Fibroblast of the aortic adventitia (primary cell): ENCODE results near the gene TNC. TPM values are rescaled to one million over a fixed set of nuclear protein-coding genes. Genes with fewer than 3 reads are reported as not detected.

Experiments
- DNase-seq: peaks from one replicate; pipeline ENCODE4 v3.0.0-alpha.2; 2010; ENCODE audit warnings: low read depth
- H3K4me3 ChIP-seq: 2 replicates; pipeline ENCODE4 v1.5.1; 2011; ENCODE audit warnings: low read depth, mild to moderate bottlenecking, control low read depth, low read length, moderate library complexity
- total RNA-seq: library from RNA; depleted of rRNA; stranded (reverse); fragments of >200 nt; gene quantifications from 2 replicates; pipeline ENCODE4 v1.2.3, GENCODE V29; 2012; ENCODE audit warnings: low replicate concordance
- TF ChIP-seq, protein P1 (sequence below): IDR thresholded peaks from 2 replicates; pipeline ENCODE4 v1.5.1; 2011; ENCODE audit warnings: mild to moderate bottlenecking, low read length, control low read depth, inconsistent platforms; ENCODE audit not compliant: insufficient read depth

Gene TNC
- total RNA-seq, 1 donor: 49.7 TPM

DNA sequence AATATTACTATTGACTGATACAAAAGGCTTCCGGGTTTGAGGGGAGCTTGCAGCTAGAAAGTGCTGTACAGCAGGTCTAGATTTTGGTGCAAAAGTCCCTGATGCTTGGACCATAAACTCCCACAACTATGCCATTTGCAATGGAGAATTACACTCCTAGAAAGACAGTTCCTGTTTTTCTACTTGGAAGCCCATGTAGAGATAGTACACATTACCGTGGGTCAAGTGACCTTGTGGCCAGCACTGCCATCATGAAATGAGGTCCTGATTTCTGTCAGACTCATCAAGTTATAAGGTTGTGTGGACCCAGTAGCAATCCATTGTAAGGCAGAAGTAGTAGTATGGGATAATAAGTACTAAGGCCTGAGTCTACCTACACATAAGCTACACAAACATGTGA is 144.7 kb downstream of the TNC start:
- TF ChIP-seq, protein P1, sequence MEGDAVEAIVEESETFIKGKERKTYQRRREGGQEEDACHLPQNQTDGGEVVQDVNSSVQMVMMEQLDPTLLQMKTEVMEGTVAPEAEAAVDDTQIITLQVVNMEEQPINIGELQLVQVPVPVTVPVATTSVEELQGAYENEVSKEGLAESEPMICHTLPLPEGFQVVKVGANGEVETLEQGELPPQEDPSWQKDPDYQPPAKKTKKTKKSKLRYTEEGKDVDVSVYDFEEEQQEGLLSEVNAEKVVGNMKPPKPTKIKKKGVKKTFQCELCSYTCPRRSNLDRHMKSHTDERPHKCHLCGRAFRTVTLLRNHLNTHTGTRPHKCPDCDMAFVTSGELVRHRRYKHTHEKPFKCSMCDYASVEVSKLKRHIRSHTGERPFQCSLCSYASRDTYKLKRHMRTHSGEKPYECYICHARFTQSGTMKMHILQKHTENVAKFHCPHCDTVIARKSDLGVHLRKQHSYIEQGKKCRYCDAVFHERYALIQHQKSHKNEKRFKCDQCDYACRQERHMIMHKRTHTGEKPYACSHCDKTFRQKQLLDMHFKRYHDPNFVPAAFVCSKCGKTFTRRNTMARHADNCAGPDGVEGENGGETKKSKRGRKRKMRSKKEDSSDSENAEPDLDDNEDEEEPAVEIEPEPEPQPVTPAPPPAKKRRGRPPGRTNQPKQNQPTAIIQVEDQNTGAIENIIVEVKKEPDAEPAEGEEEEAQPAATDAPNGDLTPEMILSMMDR: no peak
- H3K4me3 ChIP-seq: no peak overlapping the region
- DNase-seq: no peak

DNA sequence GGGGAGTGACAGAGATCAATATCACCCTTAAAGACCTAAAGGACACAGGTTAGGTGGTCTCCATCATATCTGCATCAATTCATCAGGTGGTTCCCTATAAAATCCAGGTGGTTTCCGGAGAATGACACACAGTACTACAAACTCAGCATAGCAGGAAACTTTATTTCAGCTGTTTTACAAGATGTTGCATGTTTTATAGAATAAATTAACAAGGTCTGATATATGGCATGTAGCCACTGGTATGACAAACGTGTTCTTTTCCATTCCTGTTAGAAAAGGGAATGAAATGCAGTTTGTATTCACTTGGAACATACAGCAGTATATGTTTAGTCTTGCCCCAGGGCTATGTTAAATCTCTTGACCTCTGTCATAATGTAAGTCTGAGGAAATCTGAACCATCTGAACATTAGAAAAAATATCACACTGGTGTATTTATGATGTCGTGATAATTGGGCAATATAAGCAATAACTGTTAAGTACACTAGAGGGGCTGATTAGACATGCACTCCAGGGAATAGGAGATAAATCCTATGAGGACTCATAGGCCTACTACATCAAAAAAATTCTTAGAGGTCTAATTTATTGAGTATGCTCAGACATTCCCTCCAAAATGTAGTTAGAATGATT is 145.3 kb downstream of the TNC start:
- TF ChIP-seq, protein P1: no peak
- DNase-seq: no peak
- H3K4me3 ChIP-seq: no peak overlapping the region

Other genes starting within 250 kb of the TNC start
- gene TNFSF8, start 187.6 kb downstream of the TNC start, total RNA-seq: not detected in 2 replicates